PC-3 (cell line): ENCODE results near the gene PARP15. TPM values are rescaled to one million over a fixed set of nuclear protein-coding genes. Genes with fewer than 3 reads are reported as not detected.
A peak's percentile ranks its signal among the peaks of the same experiment; 100 is the strongest.

Experiments used
- ATAC-seq: fragments of 200-7000 bp; cut with Tn5 transposase; 2 replicates; pipeline ENCODE4 v1.9.1; 2020; ENCODE audit warnings: mild to moderate bottlenecking, moderate library complexity
- BruUV-seq: library from RNA; stranded (reverse); fragments of 400-500 nt; replicated peaks from 2 replicates; lab custom pipeline; 2021; lab: Mats Ljungman, UMichigan
- CTCF ChIA-PET: fragments of 300-600 bp; sonication (Branson Sonifier 250); formaldehyde crosslinking; loops from one replicate; lab custom pipeline; 2022; ENCODE audit warnings: antibody characterized with exemption; lab: Charles Lee
- POLR2A ChIA-PET: fragments of 300-600 bp; sonication (Branson Sonifier 250); formaldehyde crosslinking; loops from one replicate; lab custom pipeline; 2022; ENCODE audit warnings: antibody characterized with exemption; ENCODE audit not compliant: unreplicated experiment; lab: Charles Lee
- DNase-seq: peaks from one replicate; pipeline ENCODE4 v3.0.0-alpha.2; 2015
- H2AFZ ChIP-seq: fragments of 300-600 bp; sonication (generic); 2 replicates; pipeline ENCODE4 v1.6.0; 2016; ENCODE audit warnings: antibody characterized with exemption, low read length
- H3F3A ChIP-seq: fragments of 300-600 bp; sonication (generic); one replicate; pipeline ENCODE4 v1.6.0; 2017; ENCODE audit warnings: antibody characterized with exemption, low read length, control low read depth, mild to moderate bottlenecking; ENCODE audit not compliant: unreplicated experiment
- H3K27ac ChIP-seq: fragments of 300-600 bp; sonication (generic); 2 replicates; pipeline ENCODE4 v1.5.1; 2016; ENCODE audit warnings: mild to moderate bottlenecking, low read length
- H3K27me3 ChIP-seq: fragments of 300-600 bp; sonication (generic); 2 replicates; pipeline ENCODE4 v1.6.1; 2016; ENCODE audit warnings: low read length, mixed read lengths
- H3K36me3 ChIP-seq: fragments of 300-600 bp; sonication (generic); 2 replicates; pipeline ENCODE4 v1.6.1; 2016; ENCODE audit warnings: low read depth, mixed run types, low read length, mixed read lengths
- H3K4me1 ChIP-seq: fragments of 300-600 bp; sonication (generic); 2 replicates; pipeline ENCODE4 v1.5.1; 2016; ENCODE audit warnings: low read length; ENCODE audit not compliant: insufficient read depth
- H3K4me2 ChIP-seq: fragments of 300-600 bp; sonication (generic); 2 replicates; pipeline ENCODE4 v1.6.0; 2016; ENCODE audit warnings: low read length
- H3K4me3 ChIP-seq: fragments of 300-600 bp; sonication (generic); 2 replicates; pipeline ENCODE4 v1.5.1; 2016; ENCODE audit warnings: mild to moderate bottlenecking, low read length, mixed read lengths
- H3K79me2 ChIP-seq: fragments of 300-600 bp; sonication (generic); 2 replicates; pipeline ENCODE4 v1.6.1; 2017; ENCODE audit warnings: low read length, mixed read lengths
- H3K9ac ChIP-seq: fragments of 300-600 bp; sonication (generic); 2 replicates; pipeline ENCODE4 v1.6.0; 2016; ENCODE audit warnings: mild to moderate bottlenecking, low read length
- H3K9me2 ChIP-seq: fragments of 300-600 bp; sonication (generic); replicated peaks from 2 replicates; pipeline ENCODE4 v1.6.1; 2016; ENCODE audit warnings: mixed run types, low read length, mixed read lengths
- H3K9me3 ChIP-seq: fragments of 300-600 bp; sonication (generic); 2 replicates; pipeline ENCODE4 v1.6.1; 2016; ENCODE audit warnings: low read length, mixed read lengths
- H4K20me1 ChIP-seq: fragments of 300-600 bp; sonication (generic); 2 replicates; pipeline ENCODE4 v1.6.1; 2016; ENCODE audit warnings: low read length, mixed read lengths
- EZH2 ChIP-seq: fragments of 300-600 bp; sonication (generic); IDR thresholded peaks from one replicate; pipeline ENCODE4 v1.6.1; 2017; ENCODE audit warnings: antibody characterized with exemption, mild to moderate bottlenecking, low read length; ENCODE audit not compliant: unreplicated experiment
- EZH2phosphoT487 ChIP-seq: fragments of 300-600 bp; sonication (generic); IDR thresholded peaks from 2 replicates; pipeline ENCODE4 v1.6.1; 2018; ENCODE audit warnings: mild to moderate bottlenecking, antibody characterized with exemption, low read length, borderline replicate concordance
- intact Hi-C: fragments of 100-400 bp; cut with micrococcal nuclease; formaldehyde crosslinking; loops from 2 replicates; pipeline ENCODE4 v1.9.0; 2023
- total RNA-seq: library from RNA; depleted of rRNA; stranded (reverse); fragments of >200 nt; gene quantifications from 2 replicates; pipeline ENCODE4 v1.2.3, GENCODE V29; 2014
- TF ChIP-seq, protein P1 (sequence below): fragments of 300-600 bp; sonication (generic); conservative IDR thresholded peaks from 2 replicates; pipeline ENCODE4 v1.5.1; 2017; ENCODE audit warnings: antibody characterized with exemption, low read depth, mild to moderate bottlenecking, low read length

Gene PARP15
- total RNA-seq, 1 experiment from 2014 or later, result not detected

DNA sequence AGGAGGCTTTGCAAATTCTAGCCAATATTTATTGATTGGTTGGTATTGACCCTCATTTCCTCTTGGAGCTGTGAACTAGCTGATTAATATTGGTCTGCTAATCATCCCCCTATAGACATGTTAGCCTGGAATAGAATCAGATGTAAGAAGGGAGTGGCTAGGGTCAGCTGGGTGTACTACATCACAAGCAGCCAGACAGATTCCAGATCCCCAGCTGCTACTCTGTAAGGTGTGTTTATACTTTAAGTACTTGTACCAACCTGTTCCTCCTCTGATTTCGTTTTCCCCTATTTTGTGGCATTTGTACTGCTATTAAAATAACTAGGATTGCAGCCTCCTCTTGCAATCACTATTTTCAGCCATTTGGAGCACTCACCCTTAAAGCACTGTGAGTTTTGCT is 49.9 kb downstream of the PARP15 start:
- ATAC-seq (no peak), DNase-seq (no peak)
- Histone ChIP-seq H3K9ac (no peak overlapping the region), H3K27me3 (no peaks in the 10 kb centered on the region), H3K27ac (no peak overlapping the region), H3F3A (no peaks in the 10 kb centered on the region), H3K36me3 (no peaks in the 10 kb centered on the region), H3K4me1 (peaks cover 11% of the 10 kb centered on the region), H3K79me2 (no peaks in the 10 kb centered on the region), H4K20me1 (no peaks in the 10 kb centered on the region), H3K9me3 (no peaks in the 10 kb centered on the region), H3K4me3 (no peak overlapping the region), H2AFZ (no peak overlapping the region), H3K9me2 (no peaks in the 10 kb centered on the region; the same call in 1 of the 2 replicates), H3K4me2 (no peak overlapping the region)
- no TSS peak for BruUV-seq
- TF ChIP-seq EZH2phosphoT487 (no peak), EZH2 (no peak)
- TF ChIP-seq, protein P1, sequence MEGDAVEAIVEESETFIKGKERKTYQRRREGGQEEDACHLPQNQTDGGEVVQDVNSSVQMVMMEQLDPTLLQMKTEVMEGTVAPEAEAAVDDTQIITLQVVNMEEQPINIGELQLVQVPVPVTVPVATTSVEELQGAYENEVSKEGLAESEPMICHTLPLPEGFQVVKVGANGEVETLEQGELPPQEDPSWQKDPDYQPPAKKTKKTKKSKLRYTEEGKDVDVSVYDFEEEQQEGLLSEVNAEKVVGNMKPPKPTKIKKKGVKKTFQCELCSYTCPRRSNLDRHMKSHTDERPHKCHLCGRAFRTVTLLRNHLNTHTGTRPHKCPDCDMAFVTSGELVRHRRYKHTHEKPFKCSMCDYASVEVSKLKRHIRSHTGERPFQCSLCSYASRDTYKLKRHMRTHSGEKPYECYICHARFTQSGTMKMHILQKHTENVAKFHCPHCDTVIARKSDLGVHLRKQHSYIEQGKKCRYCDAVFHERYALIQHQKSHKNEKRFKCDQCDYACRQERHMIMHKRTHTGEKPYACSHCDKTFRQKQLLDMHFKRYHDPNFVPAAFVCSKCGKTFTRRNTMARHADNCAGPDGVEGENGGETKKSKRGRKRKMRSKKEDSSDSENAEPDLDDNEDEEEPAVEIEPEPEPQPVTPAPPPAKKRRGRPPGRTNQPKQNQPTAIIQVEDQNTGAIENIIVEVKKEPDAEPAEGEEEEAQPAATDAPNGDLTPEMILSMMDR, result no peak
- ChIA-PET POLR2A (no interaction called here), CTCF (no interaction called here)
- intact Hi-C loops, result no loop called here

DNA sequence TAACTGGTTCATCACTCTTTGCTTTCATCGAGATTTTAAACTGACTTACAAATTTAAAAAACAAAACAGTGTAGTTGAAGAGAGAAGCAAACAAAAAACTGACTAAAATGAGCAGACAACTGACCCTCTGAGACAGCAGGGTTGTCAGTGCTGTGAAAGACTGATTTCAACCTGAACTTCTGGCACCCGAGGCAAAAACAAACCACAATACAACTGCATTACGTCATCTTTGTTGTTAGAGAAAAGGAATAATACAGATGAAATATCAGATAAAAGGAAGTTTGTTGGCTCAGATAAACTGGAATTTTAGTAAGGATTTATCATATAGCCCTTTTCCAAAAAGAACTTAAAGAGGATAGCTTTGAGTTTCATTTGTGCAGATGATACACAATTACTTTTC is 51.1 kb downstream of the PARP15 start:
- H3F3A ChIP-seq, result no peaks in the 10 kb centered on the region
- no peak for TF ChIP-seq EZH2phosphoT487
- TF ChIP-seq EZH2, result no peak
- TF ChIP-seq, protein P1, result no peak
- no peaks in the 10 kb centered on the region for H3K27me3 ChIP-seq
- DNase-seq, result peak; percentile 76
- H3K4me2 ChIP-seq, result peak overlapping the region; percentile 38
- H3K4me3 ChIP-seq, result no peak overlapping the region
- no peaks in the 10 kb centered on the region for H3K9me3 ChIP-seq
- intact Hi-C loops, result no loop called here
- ChIA-PET POLR2A (interaction anchor here (0.6 kb wide), 2 partner anchors 55 to 1916 kb away, joined by 4 to 5 read pairs; no protein-coding TSS in a partner anchor), CTCF (no interaction called here)
- no peak overlapping the region for H3K27ac ChIP-seq
- no TSS peak for BruUV-seq
- no peaks in the 10 kb centered on the region for H4K20me1 ChIP-seq
- no peak overlapping the region for H3K9ac ChIP-seq
- peak; percentile 73 for ATAC-seq
- H2AFZ ChIP-seq, result no peak overlapping the region
- H3K4me1 ChIP-seq, result peaks cover 11% of the 10 kb centered on the region
- H3K9me2 ChIP-seq, result no peaks in the 10 kb centered on the region
- no peaks in the 10 kb centered on the region for H3K79me2 ChIP-seq
- H3K36me3 ChIP-seq, result no peaks in the 10 kb centered on the region

DNA sequence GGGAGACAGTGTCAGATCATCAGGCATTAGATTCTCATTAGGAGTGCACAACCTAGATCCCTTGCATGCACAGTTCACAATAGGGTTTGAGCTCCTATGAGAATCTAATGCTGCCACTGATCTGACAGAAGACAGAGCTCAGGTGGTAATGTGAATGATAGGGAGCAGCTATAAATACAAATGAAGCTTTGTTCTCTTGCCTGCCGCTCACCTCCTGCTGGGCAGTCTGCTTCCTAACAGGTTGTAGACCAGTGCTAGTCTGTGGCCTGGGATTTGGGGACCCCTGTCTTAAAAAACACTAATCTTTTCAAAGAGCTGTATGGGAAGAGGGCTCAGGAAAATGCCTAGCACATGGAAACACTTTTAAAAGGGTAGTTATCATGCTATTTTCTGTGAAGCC is 52.3 kb downstream of the PARP15 start:
- POLR2A ChIA-PET, result no interaction called here

More for the DNA sequence above, 52.3 kb downstream of the PARP15 start:
- ATAC-seq (no peak), DNase-seq (no peak)
- no peaks in the 10 kb centered on the region for H3K27me3 ChIP-seq
- H3K79me2 ChIP-seq, result no peaks in the 10 kb centered on the region
- no peak overlapping the region for H2AFZ ChIP-seq
- H3K36me3 ChIP-seq, result no peaks in the 10 kb centered on the region
- H3K9me2 ChIP-seq, result no peaks in the 10 kb centered on the region
- no peaks in the 10 kb centered on the region for H4K20me1 ChIP-seq
- no TSS peak for BruUV-seq
- H3K4me2 ChIP-seq, result no peak overlapping the region
- H3K4me3 ChIP-seq, result no peak overlapping the region
- no peaks in the 10 kb centered on the region for H3K9me3 ChIP-seq
- no peak overlapping the region for H3K27ac ChIP-seq
- intact Hi-C loops, result no loop called here
- peaks cover 11% of the 10 kb centered on the region for H3K4me1 ChIP-seq
- CTCF ChIA-PET, result no interaction called here
- H3F3A ChIP-seq, result no peaks in the 10 kb centered on the region
- H3K9ac ChIP-seq, result no peak overlapping the region
- TF ChIP-seq EZH2 (no peak), EZH2phosphoT487 (no peak)
- TF ChIP-seq, protein P1, result no peak
